Esophagus (tissue), 2 donors: ENCODE results near the gene POC1B. TPM values are rescaled to one million over a fixed set of nuclear protein-coding genes. Genes with fewer than 3 reads are reported as not detected.

Source experiments
- H3K27ac ChIP-seq, 2 donors: one replicate each; pipeline ENCODE4 v1.5.1; 2013; ENCODE audit warnings: low read depth in 2 of 2, mild to moderate bottlenecking in 2 of 2, inconsistent platforms in 1 of 2, low read length in 1 of 2, moderate library complexity in 1 of 2
- H3K27me3 ChIP-seq, 2 donors: one replicate each; pipeline ENCODE4 v1.6.1; 2013; ENCODE audit warnings: low read length in 2 of 2, control low read depth in 1 of 2, mild to moderate bottlenecking in 1 of 2; ENCODE audit not compliant: insufficient read depth in 2 of 2, control insufficient read depth in 1 of 2
- H3K36me3 ChIP-seq, 2 donors: one replicate each; pipeline ENCODE4 v1.6.1; 2013; ENCODE audit warnings: low read length in 1 of 2; ENCODE audit not compliant: control insufficient read depth in 2 of 2, insufficient read depth in 2 of 2
- H3K4me1 ChIP-seq, 2 donors: one replicate each; pipeline ENCODE4 v1.6.1; 2013; ENCODE audit warnings: low read length in 1 of 2; ENCODE audit not compliant: control insufficient read depth in 2 of 2, insufficient read depth in 2 of 2
- H3K4me3 ChIP-seq, 2 donors: one replicate each; pipeline ENCODE4 v1.5.1; 2013; ENCODE audit warnings: low read length in 2 of 2, mild to moderate bottlenecking in 2 of 2, low read depth in 1 of 2, moderate library complexity in 1 of 2
- H3K9me3 ChIP-seq, 2 donors: one replicate each; pipeline ENCODE4 v1.6.1; 2013; ENCODE audit warnings: mild to moderate bottlenecking in 2 of 2, low read depth in 1 of 2, low read length in 1 of 2, moderate library complexity in 1 of 2; ENCODE audit not compliant: control insufficient read depth in 2 of 2, insufficient read depth in 1 of 2
- WGBS, 2 donors: extraction: QIAGEN DNeasy Blood & Tissue Kit; methylation state at CpG; one replicate each; pipeline ENCODE4 v1.1.7; 2013; 5-methylcytosine and 5-hydroxymethylcytosine counted together
- polyA plus RNA-seq, 2 donors: library from polyadenylated mRNA; stranded (reverse); fragments of 200-250 nt; gene quantifications; one replicate each; pipeline ENCODE4 v1.2.3, GENCODE V29; 2013
- donor health status: healthy with polysubstance abuse.
- donor health status: Bipolar disorder and iron deficiency.

The POC1B gene
- polyA plus RNA-seq, 2 donors, result 4.0 to 5.5 TPM

- no peaks in the 10 kb centered on the region for H3K36me3 ChIP-seq
- no peak overlapping the region for H3K4me3 ChIP-seq
- H3K9me3 ChIP-seq, result no peaks in the 10 kb centered on the region
- H3K27ac ChIP-seq, result no peak overlapping the region
- 81 to 92% methylated on average over 2 of the region's 2 CpGs for WGBS, 2 donors
- no peaks in the 10 kb centered on the region for H3K4me1 ChIP-seq
- H3K27me3 ChIP-seq, result no peaks in the 10 kb centered on the region
Observed at GRCh38 chr12:89481213-89481914, 44.5 kb downstream of the POC1B start.

GRCh38 chr12:89479982-89480381 lies 45.9 kb downstream of the POC1B start:
- Histone ChIP-seq H3K9me3 (no peaks in the 10 kb centered on the region), H3K27ac (no peak overlapping the region), H3K27me3 (no peaks in the 10 kb centered on the region), H3K4me1 (no peaks in the 10 kb centered on the region), H3K36me3 (no peaks in the 10 kb centered on the region), H3K4me3 (no peak overlapping the region)
- WGBS, 2 donors, result 59 to 60% methylated on average over 3 of the region's 3 CpGs

GRCh38 chr12:89477633-89478279 lies 48.1 kb downstream of the POC1B start:
- Histone ChIP-seq H3K4me3 (no peak overlapping the region), H3K4me1 (no peaks in the 10 kb centered on the region), H3K27me3 (no peaks in the 10 kb centered on the region), H3K36me3 (no peaks in the 10 kb centered on the region), H3K9me3 (no peaks in the 10 kb centered on the region), H3K27ac (no peak overlapping the region)
- 88 to 90% methylated on average over 8 of the region's 8 CpGs for WGBS, 2 donors

GRCh38 chr12:89476904-89477595 lies 48.8 kb downstream of the POC1B start:
- Histone ChIP-seq H3K36me3 (no peaks in the 10 kb centered on the region), H3K27ac (no peak overlapping the region)
- WGBS, 2 donors, result 79 to 81% methylated on average over 4 of the region's 4 CpGs

GRCh38 chr12:89476232-89476631 lies 49.6 kb downstream of the POC1B start:
- 88% methylated on average over 3 of the region's 3 CpGs for WGBS, 2 donors

More at GRCh38 chr12:89476904-89477595, 48.8 kb downstream of the POC1B start:
- Histone ChIP-seq H3K27me3 (no peaks in the 10 kb centered on the region), H3K4me3 (no peak overlapping the region), H3K4me1 (no peaks in the 10 kb centered on the region), H3K9me3 (no peaks in the 10 kb centered on the region)

GRCh38 chr12:89475203-89475990 lies 50.5 kb downstream of the POC1B start:
- H3K27ac ChIP-seq, result no peak overlapping the region
- H3K4me1 ChIP-seq, result no peaks in the 10 kb centered on the region
- no peaks in the 10 kb centered on the region for H3K27me3 ChIP-seq
- no peak overlapping the region for H3K4me3 ChIP-seq
- H3K9me3 ChIP-seq, result no peaks in the 10 kb centered on the region
- 77 to 82% methylated on average over 6 of the region's 6 CpGs for WGBS, 2 donors
- no peaks in the 10 kb centered on the region for H3K36me3 ChIP-seq

More at GRCh38 chr12:89476232-89476631, 49.6 kb downstream of the POC1B start:
- H3K27ac ChIP-seq, result no peak overlapping the region
- H3K4me1 ChIP-seq, result no peaks in the 10 kb centered on the region
- no peaks in the 10 kb centered on the region for H3K27me3 ChIP-seq
- H3K9me3 ChIP-seq, result no peaks in the 10 kb centered on the region
- no peaks in the 10 kb centered on the region for H3K36me3 ChIP-seq
- H3K4me3 ChIP-seq, result no peak overlapping the region

GRCh38 chr12:89474615-89475014 lies 51.2 kb downstream of the POC1B start:
- H3K27me3 ChIP-seq, result no peaks in the 10 kb centered on the region
- H3K9me3 ChIP-seq, result no peaks in the 10 kb centered on the region
- no peak overlapping the region for H3K4me3 ChIP-seq
- WGBS, 2 donors, result 31 to 40% methylated on average over 1 of the region's 1 CpG
- H3K4me1 ChIP-seq, result no peaks in the 10 kb centered on the region
- H3K36me3 ChIP-seq, result no peaks in the 10 kb centered on the region
- H3K27ac ChIP-seq, result no peak overlapping the region

GRCh38 chr12:89472508-89472907 lies 53.3 kb downstream of the POC1B start:
- 64 to 66% methylated on average over 2 of the region's 2 CpGs for whole genome bisulfite sequencing, 2 donors
- Histone ChIP-seq H3K27me3 (no peaks in the 10 kb centered on the region), H3K27ac (no peak overlapping the region), H3K9me3 (no peaks in the 10 kb centered on the region), H3K4me3 (no peak overlapping the region), H3K4me1 (no peaks in the 10 kb centered on the region), H3K36me3 (no peaks in the 10 kb centered on the region)

- Histone ChIP-seq H3K36me3 (no peaks in the 10 kb centered on the region), H3K4me1 (no peaks in the 10 kb centered on the region), H3K9me3 (no peaks in the 10 kb centered on the region), H3K4me3 (no peak overlapping the region), H3K27ac (no peak overlapping the region), H3K27me3 (no peaks in the 10 kb centered on the region)
- WGBS, 2 donors, result 52 to 60% methylated on average over 3 of the region's 3 CpGs
Observed at GRCh38 chr12:89470741-89471509, 54.9 kb downstream of the POC1B start.
